Ovary (tissue), 3 donors: ENCODE data around the gene SNX9.

Experiments used
- CTCF ChIP-seq, 3 donors: fragments of 450-650 bp in 2 of 3; fragments of 200-600 bp in 1 of 3; IDR thresholded peaks; one replicate each; pipeline versions ENCODE4 v1.5.1 to v1.8.0; 2016 to 2022; ENCODE audit warnings: antibody characterized with exemption in 3 of 3, mild to moderate bottlenecking in 1 of 3
- EP300 ChIP-seq: sonication (generic); formaldehyde crosslinking; IDR thresholded peaks from one replicate; pipeline ENCODE4 v1.6.1; 2017; ENCODE audit warnings: antibody characterized with exemption
- POLR2A ChIP-seq: fragments of 450-650 bp; IDR thresholded peaks from one replicate; pipeline ENCODE4 v1.6.1; 2017; ENCODE audit warnings: antibody characterized with exemption, mild to moderate bottlenecking, moderate library complexity
- donor health status: DM: no; HTN: no; CAD: no.

GRCh38 chr6:157991067-157991432 lies 168.0 kb downstream of the SNX9 start:
- no peak for TF ChIP-seq CTCF (IDR thresholded peaks at IDR 0.05)
- TF ChIP-seq EP300: no peak
- no peak for TF ChIP-seq POLR2A
